ENCODE data around the gene OGDH.

Gene OGDH

DNA sequence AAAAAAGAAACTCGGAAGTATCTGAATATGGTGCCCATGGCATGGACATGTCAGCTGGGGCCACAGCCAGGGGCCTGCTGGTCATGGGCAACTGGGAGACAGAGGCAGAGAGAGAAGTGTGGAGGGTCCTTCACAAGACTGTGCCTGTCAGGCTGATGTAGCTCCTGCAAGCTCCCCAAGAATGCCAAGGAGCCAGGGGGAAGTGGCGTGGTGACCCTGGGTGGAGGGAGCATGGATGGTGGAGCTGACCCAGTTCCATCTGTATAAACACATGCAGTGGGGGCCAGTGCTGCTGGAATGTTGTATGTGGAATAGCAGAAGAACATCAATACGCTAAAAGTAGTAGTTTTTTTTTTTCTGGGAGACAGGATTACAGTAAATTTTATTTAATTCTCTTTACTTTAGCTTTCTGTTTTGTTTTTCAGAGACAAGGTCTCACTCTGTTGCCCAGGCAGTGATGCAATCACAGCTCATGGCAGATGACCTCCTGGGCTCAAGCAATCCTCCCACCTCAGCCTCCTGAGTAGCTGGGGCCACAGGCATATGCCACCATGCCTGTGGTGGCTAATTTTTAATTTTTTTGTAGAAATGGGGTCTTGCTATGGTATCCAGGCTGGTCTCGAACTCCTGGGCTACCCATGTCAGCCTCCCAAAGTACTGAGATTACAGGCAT, 131.8 kb downstream of the OGDH start:
- no peak for DNase-seq (ENCODE audit: low read depth)

DNA sequence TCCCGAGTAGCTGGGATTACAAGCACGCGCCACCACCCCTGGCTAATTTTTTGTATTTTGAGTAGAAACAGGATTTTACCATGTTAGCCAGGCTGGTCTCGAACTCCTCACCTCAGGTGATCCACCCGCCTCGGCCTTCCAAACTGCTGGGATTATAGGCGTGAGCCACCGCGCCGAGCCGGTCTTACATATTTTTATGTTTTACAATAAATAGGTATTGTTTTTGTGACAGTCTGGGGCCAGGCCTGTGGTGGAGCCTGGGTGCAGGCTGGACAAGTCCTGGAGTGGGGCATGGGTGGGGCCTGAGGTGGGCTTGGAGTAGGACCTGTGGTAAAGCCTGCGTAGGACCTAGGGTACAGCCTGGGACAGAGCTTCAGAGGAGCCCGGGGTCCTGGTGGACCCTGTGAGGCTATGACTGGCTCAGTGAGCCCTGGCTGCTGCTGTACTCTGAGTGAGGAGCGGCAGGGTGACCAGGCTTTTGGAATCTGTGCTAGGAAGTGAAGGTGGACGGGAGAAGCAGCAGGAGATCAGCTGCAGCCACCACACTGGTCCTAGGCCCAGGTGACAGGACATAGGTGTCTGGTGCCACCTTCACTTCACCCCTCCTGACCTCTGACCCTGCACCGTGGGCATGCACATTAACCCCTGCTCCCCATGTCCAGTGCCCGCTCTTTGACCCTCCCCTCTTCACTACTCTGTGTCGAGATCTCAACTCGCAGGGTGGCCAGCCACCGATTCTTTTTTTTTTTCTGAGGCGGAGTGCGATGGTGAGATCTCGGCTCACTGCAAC, 132.6 kb downstream of the OGDH start:
- no peak for DNase-seq (ENCODE audit: low read depth)

DNA sequence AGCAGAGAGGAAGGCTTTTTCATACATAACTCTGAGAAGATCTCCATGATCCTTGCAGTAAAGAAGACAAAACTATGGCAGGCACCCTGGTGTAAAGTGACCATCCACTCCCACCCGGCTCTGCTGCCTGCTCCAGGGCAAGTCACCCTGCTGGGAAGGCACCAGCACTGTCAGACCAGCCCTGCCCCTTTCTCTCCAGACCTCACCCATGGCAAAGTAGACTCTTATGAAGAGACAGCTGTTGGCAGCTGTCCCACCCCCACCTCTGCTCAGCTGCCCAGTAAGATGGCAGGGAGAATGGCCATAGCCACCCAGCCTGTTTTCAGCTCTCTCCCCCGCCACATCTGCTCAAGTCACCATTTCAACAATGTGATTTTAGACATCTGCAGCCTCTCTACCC, 133.6 kb downstream of the OGDH start:
- no peak for DNase-seq (ENCODE audit: low read depth)

DNA sequence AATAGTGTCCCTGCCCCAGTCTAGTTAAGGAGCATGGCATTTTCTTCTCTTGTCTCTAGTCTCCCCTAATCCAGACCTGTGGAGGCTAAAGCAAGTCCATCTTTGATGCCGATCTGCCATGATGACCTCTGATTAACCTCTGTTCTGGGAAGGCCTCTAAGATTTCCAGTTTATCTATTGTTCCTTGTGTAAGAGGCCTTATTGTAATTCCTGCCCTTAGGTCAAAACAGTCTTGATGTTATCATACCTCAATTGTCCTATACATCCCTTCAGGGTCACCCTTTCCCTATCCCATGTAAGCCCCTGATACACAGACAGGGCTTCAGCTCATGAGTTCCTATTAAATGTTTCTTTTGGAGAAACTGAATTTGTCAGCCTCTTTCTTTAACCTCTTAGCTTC, 137.3 kb downstream of the OGDH start:
- no peak for DNase-seq (ENCODE audit: low read depth)

DNA sequence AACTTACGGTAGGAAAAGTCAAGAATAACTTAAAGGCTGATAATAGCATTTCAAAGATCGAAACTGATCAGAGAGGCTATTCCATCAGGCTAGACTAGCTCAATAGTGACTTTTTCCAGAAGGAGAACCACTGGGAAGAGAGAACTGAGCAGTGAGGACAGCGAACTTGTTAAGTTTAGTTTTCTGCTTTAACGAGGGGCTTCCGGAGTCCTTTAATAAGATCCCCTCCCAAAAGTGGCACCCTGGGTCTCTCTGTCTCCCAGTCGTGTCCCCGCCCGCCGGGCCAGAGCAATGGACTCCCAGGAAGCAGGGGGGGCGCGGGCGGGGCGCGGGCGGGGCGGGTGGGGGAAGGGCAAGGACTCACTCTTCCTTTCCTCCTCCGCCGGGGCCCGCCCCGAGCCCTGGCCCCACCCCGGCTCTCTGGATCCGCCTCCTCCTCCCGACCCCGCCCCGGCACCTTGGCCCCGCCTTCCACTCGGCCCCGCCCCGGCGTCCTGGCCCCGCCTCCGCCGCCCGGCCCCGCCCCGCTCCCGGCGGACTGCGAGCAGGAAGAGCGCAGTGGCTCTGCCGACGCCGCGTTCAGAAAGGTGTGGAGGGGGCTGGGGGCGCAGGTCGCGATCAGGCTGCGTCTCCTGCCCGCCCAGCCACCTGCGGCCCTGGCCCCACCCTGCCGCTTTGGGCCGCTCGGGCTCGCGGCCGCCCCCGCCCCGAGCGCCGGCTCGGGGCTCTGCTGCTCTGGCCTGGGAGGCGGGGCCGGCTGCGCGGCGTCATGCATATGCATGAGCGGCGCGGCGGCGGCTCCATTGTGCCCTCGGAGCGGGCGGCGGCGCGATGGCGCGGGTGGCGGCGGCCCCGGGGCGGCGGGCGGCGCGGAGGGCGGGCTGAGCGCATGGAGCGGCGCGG, 141.9 kb downstream of the OGDH start, which contains the start of gene ZMIZ2:
Gene ZMIZ2, plus strand, starts transcription at position 803 of the 903 bp plus-strand sequence. CDS start 7,403 bp downstream, outside the sequence.
- peak; percentile 89 for DNase-seq (ENCODE audit: low read depth)

DNA sequence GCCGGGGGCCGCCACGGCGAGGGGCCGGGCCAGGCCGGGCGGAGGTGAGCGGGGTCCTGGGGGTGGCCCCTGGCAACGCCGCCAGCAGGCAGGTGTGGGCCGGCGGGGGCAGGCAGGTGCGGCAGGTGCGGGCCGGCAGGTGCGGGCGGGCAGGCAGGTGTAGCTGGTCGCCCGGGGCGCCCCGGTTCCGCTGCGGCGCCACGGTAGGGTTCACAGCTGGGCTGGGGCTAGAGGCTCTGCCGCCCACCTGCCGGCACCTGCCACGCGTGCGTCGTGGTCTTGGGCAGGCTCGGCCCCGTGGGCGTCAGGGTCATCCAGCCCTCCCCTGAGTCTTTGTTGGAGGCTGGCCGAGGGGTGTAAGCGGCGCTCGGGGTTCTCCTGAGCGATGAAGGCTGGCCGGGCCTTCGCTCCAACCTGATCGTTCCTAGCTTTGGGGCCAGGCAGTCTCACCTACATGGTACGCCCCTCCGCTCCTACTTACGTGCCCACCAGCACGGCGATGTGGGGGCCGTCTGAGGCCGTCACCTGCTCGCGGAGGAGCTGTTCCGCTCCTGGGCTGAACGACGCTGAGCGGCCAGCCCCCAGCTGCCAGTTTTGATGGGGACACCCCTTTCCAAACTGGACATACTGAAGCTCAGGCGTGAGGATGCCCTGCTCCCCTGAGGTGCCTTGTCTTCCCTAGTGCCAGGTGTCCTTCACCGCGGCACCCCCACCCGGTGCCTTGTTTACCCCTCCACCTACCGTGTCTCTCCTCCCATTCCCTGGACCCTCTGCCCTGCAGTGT, 142.7 kb downstream of the OGDH start:
- no peak for DNase-seq (ENCODE audit: low read depth)

DNA sequence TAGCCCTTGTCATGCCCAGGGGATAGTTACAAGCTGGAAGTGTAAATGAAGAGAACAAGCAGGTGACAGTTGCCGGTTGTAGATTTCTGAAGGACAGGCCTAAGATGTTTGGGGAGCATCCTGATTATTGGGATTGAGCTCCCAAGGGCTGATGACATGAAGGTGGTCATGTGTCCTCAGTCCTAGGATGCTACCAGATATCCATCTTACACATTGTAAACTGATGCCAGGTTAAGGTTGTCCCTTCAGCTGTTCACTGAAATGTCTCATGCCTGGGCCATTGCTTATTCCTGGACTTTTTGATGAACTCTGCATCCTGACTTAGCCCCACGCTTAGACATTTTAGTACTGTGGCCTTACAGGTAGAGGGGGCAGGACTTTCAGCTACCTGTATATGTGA, 143.6 kb downstream of the OGDH start:
- DNase-seq (ENCODE audit: low read depth), result no peak

DNA sequence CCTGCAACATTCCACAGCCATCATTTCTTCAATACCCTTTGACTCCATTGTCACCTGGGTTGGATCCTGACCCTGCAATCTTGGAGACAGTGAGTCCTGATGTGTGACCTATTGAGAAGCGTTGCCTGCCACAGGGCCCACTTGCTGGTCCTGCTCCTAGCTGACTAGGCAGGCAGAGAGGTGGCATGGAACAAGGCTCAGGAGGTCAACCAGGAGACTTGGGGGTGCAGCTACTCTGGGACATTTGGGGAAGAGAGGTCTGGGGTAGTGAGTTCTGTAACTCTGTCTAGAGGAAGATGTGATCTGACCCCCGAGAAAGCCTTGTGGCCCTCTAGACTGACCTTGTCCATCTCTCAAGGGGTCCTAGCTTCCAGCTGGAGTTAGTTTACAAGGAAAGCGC, 144.0 kb downstream of the OGDH start:
- DNase-seq (ENCODE audit: low read depth), result no peak

DNA sequence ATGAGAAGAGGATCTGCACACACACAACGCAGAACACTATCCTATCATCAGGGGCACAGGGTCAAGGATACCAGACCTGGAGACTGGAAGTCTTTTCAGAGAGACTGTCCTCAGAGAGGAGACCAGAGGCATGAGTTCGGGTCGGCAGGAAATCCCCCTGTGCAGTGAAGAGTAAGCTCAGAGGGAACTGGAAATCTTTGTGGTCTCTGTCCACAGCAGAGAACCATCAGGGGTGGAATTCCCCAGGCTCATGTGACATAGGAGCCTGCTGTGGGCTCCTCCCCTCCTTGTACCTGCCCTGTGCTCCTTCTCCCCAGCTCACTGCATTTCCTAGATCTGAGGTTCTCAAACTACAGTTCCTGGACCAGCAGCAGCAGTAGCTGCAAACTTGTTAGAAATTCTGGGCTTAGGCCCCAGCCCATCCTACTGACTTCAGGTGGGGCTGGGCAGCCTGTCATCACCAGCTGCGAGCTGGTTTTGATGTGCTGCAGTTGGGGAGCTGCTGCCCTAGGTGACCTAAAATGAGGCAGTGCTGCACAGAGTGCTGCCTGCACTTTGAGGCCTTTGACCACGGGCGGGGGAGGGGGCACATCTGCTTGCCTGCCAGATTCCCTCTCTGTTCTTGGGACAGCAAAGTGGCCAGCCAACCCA, 144.6 kb downstream of the OGDH start:
- peak; percentile 16 for DNase-seq (ENCODE audit: low read depth)

DNA sequence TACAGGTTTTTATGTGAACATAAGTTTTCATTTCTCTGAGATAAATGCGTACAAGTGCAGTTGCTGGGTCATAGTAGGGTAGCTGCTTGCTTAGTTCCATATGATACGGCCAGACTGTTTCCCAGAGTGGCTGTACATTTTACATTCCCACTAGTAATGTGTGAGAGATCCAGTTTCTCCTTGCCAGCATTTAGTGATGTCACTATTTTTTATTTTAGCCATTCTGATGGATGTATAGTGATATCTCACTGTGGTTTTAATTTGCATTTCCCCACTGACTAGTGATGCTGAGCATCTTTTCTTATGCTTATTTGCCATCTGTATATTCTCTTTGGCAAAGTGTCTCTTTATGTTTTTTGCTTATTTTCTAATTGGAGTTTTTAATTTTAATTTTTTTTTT, 146.4 kb downstream of the OGDH start:
- no peak for DNase-seq (ENCODE audit: low read depth)

DNA sequence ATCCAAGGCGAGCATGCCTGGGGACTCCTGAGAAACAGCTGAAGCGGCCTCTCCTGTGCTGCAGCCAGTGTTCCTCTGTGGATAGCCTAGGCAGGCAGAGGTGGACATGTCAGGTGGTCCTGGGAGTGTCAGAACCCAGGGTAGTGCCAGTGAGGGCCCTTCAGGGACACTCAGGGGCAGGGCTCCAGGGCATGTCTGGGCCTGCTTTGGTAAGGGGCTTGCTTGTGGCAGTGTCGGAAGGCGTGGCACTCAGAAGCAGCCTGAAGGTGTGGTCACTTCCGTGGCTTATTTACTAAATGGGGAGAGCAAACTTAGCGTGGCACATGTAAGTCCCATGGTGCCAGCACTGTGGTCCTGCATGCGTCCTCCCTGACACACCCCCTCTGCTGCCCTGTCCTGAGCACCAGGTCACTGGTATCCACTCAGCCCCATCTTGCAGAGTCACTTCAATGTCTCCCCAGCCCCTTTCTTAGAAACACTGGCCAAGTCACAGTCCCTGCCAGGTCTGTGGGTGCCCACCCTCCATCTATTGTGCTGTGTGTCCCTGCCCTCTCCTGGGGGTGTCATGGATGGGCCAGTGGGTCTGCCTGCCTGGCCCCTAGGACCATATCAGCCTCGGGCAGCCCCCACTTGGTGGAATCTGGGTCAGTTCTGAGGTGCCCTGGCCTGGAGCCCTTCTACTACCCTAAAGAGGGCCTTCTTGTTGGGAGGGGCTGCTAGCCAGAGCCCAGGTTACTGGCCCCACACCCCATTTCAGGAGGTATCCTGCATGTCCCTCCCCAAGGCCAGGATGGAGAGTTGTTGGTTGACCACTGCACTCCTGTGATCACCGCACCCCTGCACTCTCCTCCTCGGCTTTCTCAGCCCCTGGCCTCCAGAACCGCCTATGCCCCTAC, 148.6 kb downstream of the OGDH start:
- no peak for DNase-seq (ENCODE audit: low read depth)

DNA sequence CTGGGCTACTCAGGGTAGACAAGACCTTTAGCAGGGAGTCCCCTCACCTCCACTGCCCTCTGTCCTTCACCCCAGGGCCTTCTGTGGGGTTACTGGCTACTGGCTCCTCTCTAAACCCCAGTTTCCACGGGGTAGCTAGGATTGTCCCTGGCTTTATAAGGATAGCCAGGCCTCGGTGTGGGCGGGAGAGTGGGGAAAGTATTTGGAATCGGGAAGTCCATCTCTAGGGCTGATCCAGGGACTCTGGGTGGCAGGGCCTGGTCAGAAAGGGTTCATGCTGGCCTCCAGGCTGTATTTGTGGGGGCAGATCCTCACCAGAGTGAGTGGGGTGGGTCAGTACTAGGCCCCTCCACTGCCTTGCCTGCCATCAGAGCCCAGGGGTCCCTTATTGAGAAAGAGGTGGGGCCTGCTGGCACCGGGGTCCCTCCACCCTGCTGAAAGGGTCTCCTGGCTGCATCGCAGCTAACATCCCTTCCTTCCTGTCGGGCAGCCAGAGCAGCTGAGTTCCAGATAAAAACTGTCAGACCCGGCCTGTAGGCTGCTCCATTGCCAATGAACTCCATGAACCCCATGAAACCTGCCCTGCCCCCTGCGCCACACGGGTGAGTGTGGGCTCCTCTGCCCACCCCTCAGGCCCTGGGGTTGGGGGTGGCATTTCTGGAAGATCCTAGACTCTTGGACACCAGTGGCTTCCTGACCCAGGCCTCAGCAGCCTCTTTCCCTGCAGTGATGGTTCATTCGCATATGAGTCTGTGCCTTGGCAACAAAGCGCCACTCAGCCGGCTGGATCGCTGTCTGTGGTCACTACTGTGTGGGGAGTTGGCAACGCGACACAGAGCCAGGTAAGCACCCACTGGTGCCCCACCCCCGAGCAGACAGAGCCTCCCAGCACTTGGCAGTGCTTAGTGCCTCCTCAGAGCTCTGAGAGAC, 149.5 kb downstream of the OGDH start:
- no peak for DNase-seq (ENCODE audit: low read depth)

DNA sequence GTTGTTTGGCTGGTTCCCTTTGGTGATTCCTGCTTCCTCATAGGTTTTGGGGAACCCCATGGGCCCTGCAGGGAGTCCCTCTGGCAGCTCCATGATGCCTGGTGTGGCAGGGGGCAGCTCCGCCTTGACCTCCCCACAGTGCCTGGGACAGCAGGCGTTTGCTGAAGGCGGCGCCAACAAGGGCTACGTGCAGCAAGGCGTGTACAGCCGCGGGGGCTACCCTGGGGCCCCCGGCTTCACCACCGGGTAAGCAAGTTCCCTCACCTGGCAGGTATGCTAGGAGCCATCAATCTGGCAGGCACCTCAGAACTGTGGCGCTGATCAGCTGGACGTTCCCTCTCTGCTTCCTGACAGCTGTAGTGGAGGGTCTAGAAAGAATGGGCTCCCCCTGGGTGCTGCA, 150.5 kb downstream of the OGDH start:
- DNase-seq (ENCODE audit: low read depth), result no peak

DNA sequence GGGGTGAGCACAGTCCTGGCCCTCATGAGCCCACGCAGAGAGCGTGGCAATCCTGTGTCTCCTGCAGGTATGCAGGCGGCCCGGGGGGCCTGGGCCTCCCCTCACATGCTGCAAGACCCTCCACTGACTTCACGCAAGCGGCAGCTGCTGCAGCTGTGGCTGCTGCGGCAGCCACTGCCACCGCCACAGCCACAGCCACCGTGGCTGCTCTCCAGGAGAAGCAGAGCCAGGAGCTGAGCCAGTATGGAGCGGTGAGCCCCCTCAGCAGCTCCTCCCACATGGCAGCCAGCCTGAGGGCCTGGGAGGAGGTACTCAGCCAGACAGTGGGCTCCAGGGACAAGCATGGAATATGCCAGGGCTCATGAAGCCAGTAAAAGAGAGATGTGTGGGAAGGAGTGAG, 150.9 kb downstream of the OGDH start:
- DNase-seq (ENCODE audit: low read depth), result no peak

DNA sequence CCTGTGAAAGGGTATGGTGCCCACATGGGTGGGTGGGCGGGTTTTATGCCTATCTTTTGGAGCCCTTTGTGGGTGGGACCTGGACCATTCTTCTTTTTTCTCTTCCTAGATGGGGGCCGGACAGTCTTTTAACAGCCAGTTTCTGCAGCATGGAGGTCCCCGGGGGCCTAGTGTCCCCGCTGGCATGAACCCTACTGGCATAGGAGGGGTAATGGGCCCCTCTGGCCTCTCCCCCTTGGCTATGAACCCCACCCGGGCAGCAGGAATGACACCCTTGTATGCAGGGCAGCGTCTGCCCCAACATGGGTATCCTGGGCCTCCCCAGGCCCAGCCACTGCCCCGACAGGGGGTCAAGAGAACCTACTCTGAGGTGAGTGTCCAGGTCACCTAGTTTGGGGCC, 151.3 kb downstream of the OGDH start:
- DNase-seq (ENCODE audit: low read depth), result no peak

Data from activated T-helper 1 cell treated with Interleukin-2 at 50 U/mL for 16 hours (primary cell).